ENCODE measurements around the gene TLR2.
A peak's percentile ranks its signal among the peaks of the same experiment; 100 is the strongest.

TLR2 gene

GRCh38 chr4:153733751-153734448 lies 49.8 kb downstream of the TLR2 start:
- DNase-seq (ENCODE audit: low read depth): no peak

DNA sequence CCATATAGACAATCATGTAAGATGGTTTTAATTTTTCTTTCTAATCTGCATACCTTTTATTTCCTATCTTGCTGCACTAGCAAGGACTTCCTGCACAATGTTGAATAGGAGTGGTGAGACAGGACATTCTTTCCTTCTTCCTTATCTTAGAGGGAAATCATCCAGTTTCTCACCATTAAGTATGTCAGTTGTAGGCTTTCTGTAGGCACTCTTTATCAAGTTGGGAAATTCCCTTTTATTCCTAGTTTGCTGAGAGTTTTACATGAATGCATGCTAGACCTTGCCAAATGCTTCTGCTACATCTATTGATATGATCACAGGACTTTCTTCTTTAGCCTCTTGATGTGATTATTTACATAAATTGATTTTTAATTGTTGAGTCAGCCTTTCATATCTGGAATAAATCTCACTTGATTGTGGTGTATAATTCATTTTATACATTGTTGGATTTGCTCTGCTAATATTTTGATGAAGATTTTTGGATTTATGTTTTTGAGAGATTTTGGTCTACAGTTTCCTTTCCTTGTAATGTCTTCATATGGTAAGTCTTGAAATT lies 51.9 kb downstream of the TLR2 start:
- DNase-seq (ENCODE audit: low read depth): no peak

DNA sequence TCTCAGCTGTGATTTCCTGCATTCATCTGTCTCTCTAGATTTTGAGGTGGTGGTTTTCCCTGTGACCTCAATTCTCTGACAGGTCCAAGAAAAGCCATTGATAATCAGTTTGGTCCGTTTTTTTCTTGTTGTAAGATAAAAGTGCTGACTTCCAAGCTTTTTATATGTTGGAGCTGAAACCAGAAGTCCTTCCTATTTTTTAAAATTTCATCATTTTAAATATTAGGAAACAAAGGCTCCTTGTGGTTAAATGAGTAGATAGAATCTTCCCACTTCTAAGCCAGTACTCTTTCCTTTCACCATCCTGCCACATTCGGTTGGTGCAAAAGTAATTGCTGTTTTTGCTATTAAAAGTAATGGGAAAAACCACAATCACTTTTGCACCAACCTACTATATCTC lies 57.5 kb downstream of the TLR2 start:
- DNase-seq (ENCODE audit: low read depth): no peak

- no peak for DNase-seq (ENCODE audit: low read depth)
Measured at GRCh38 chr4:153745651-153746050, 61.6 kb downstream of the TLR2 start.

GRCh38 chr4:153747406-153747955 lies 63.4 kb downstream of the TLR2 start:
- DNase-seq (ENCODE audit: low read depth): no peak

- no peak for DNase-seq (ENCODE audit: low read depth)
Measured at GRCh38 chr4:153748378-153748777, 64.3 kb downstream of the TLR2 start.

DNA sequence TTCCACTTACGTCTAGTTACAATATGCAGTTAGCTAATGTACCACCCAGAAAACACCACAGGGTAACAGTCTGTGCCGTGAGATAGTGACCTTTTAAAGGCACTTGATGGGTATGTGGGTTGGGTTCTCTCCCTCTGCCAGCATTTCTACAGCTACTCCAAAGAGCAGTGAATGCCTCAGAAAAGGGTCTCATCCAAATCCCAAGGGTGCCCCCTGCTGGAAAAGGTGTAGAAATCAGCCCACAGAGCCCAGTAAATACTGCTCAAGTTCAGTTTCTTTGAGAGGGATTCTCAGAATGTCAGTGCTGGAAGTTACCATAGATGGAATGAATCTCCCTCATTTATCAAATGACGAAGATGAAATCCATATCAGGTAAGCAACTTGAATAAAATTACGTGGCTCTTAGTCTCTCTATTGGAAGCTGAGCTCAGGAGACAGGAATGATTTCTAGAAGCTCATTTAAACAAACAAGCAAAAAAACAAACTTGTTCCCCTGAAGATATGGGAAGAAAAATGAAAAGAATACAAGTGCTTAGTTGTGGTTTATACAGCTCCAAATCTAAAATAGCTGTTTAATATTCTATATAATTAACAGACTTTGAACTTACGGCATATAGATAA lies 66.2 kb downstream of the TLR2 start:
- DNase-seq (ENCODE audit: low read depth): peak; percentile 55

DNA sequence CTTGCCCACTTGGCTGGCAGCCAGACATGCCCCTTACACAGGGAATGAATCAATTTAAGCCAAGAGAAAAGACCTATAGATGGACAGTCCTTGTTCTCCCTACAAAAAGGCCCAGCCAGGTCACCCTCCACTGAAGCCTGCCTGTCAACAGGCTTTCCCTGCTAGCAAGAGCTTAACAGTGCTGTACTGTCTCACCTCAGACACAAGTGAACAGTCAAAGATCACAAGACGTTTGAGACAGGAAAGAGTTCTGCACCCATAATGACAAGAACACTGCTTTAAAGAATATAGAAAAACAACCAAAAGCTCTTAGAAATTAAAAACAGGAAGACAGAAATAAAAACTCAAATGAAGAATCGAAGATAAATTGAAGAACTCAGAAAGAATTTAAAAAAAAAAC lies 71.1 kb downstream of the TLR2 start:
- no peak for DNase-seq (ENCODE audit: low read depth)
